ENCODE measurements around the gene CNPPD1.
"Not testable (repeated sequence)": the region's sequence is repeated elsewhere in the genome, so short reads cannot be mapped to it uniquely, and the experiment has no call there.

CNPPD1 gene

DNA sequence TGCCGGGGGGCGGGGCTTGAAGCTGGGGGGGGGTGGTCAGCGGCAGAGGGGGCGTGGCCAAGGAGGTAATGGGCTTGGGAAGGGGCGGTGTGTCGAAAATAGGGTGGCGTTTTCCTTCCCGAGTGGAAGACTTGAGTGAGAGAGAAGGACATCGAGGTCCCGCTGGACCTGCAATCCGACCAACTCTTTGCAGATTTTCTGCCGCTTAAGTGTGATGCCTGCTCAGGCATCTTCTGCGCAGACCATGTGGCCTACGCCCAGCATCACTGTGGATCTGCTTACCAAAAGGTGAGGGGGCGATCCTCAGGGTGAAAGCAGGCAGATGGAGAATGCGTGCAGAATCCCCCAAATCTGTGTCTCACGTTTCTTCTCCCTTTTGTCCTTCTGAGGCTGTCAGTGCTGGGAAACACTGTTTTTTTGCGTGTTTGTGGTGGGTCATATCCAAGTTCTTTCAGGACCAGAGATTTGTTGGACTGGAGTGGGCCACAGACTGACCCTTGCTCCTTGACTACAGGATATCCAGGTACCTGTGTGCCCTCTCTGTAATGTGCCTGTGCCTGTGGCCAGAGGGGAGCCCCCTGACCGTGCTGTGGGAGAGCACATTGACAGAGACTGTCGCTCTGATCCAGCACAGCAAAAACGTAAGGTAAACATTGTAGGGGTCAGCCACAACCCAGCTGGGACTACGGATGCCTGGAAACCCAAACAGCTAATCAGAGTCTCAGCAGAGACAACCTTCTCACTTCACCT, 30.6 kb upstream of the CNPPD1 start:
- Histone ChIP-seq H3K4me3 (ENCODE audit: low read depth, low read length) (peak overlapping the region; percentile 78), H3K36me3 (ENCODE audit: control insufficient read depth, insufficient read depth, low read length) (peaks cover 41% of the 10 kb centered on the region), H3K9ac (ENCODE audit: low read length) (peak overlapping the region; percentile 28), H3K27me3 (ENCODE audit: control insufficient read depth, insufficient read depth, low read length) (no peaks in the 10 kb centered on the region), H3K4me1 (ENCODE audit: control insufficient read depth, insufficient read depth, low read length) (peaks cover 8% of the 10 kb centered on the region), H3K9me3 (ENCODE audit: control insufficient read depth, insufficient read depth, low read depth, low read length) (0 out of 2 replicates have a peak, but pooled peaks cover 2% of the 10 kb centered on the region), H3K27ac (ENCODE audit: low read depth, low read length) (no peak overlapping the region)

DNA sequence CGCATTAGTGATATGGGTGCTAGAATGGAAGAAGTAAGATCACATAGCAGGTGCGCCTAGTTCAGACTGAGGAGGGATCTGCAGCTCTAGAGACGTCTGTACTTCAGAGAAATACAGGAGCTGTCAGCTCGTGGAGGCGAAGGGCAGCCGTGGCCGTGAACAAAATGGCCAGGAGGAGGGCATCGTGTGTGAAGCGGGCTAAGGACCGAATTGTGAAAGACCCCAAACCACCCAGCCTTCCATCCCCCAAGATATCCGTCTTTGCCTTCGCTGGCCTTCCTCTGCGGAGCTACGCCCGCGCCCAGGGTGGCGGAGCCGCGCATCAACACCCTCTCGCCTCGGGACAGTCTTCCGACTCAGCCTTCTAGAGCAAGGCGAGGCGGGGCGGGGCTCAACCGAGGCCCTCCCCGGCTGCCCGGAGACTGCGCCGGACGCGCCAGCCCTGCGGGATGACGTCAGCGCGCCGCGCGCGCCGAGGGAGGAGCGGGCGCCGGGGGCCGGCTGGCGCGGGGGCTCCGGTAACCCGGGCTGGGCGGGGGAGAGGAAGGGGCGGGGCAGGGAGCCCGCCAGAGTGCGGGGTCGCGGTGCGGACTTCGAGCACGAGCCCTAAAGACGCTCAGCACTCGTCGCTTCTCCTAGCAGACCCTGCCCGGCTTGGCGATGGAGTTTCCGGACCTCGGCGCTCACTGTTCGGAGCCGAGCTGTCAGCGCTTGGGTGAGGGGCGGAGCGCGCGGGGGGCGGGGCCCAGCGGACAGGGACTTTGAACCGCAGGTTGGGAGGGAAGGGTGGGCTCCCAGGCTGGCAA, 29.8 kb upstream of the CNPPD1 start, which contains the start of gene ZFAND2B:
TSS of gene ZFAND2B (plus strand) at position 455 of the 806 bp plus-strand sequence. CDS start at position 661, 206 bp downstream.
- Histone ChIP-seq H3K27me3 (ENCODE audit: control insufficient read depth, insufficient read depth, low read length) (no peaks in the 10 kb centered on the region), H3K4me3 (ENCODE audit: low read depth, low read length) (peak within 1 kb of the TSS; percentile 78), H3K36me3 (ENCODE audit: control insufficient read depth, insufficient read depth, low read length) (peaks cover 38% of the 10 kb centered on the region), H3K4me1 (ENCODE audit: control insufficient read depth, insufficient read depth, low read length) (peaks cover 8% of the 10 kb centered on the region), H3K9me3 (ENCODE audit: control insufficient read depth, insufficient read depth, low read depth, low read length) (0 out of 2 replicates have a peak, but pooled peaks cover 2% of the 10 kb centered on the region), H3K27ac (ENCODE audit: low read depth, low read length) (no peak within 1 kb of the TSS), H3K9ac (ENCODE audit: low read length) (peak within 1 kb of the TSS; percentile 55)

DNA sequence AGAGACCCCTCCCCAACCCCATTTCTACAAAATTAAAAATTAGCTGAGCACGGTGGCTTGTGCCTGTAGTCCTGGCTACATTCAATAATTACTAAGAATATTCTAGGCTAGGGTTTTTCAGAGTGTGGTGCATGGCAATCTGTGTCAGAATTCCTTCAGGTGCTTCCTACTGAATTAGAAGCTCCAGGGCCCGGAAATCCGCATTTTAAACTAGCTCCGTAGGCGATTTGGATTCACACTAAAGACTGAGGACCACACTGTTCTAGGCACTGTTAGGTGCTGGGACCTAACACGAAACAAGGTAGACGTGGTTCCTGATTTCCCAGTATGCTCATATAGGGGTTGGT, 29.2 kb upstream of the CNPPD1 start:
- Histone ChIP-seq H3K9me3 (ENCODE audit: control insufficient read depth, insufficient read depth, low read depth, low read length) (0 out of 2 replicates have a peak, but pooled peaks cover 2% of the 10 kb centered on the region), H3K4me1 (ENCODE audit: control insufficient read depth, insufficient read depth, low read length) (peaks cover 8% of the 10 kb centered on the region), H3K36me3 (ENCODE audit: control insufficient read depth, insufficient read depth, low read length) (peaks cover 35% of the 10 kb centered on the region), H3K9ac (ENCODE audit: low read length) (peak overlapping the region; percentile 55), H3K27ac (ENCODE audit: low read depth, low read length) (no peak overlapping the region), H3K27me3 (ENCODE audit: control insufficient read depth, insufficient read depth, low read length) (no peaks in the 10 kb centered on the region), H3K4me3 (ENCODE audit: low read depth, low read length) (peak overlapping the region; percentile 78)

DNA sequence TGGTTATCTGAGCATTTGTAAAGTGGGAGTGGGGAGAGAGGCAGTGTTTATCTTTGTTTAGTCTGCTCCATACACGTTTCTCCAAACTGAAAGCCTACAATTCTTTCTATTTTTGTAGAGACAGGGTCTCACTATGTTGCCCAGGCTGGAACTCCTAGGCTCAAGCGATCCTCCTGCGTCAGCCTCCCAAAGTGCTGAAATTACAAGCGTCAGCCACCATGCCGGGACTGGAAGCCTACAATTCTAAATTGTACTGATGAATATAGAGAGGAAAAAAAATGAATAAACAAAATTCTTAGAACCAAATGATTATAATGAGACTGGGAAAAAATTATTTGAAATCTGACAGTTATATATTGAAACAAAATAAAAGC, 28.4 kb upstream of the CNPPD1 start:
- no peak overlapping the region for H3K4me3 ChIP-seq (ENCODE audit: low read depth, low read length)
- H3K27me3 ChIP-seq (ENCODE audit: control insufficient read depth, insufficient read depth, low read length), result no peaks in the 10 kb centered on the region
- peaks cover 27% of the 10 kb centered on the region for H3K36me3 ChIP-seq (ENCODE audit: control insufficient read depth, insufficient read depth, low read length)
- peaks cover 8% of the 10 kb centered on the region for H3K4me1 ChIP-seq (ENCODE audit: control insufficient read depth, insufficient read depth, low read length)
- 0 out of 2 replicates have a peak, but pooled peaks cover 2% of the 10 kb centered on the region for H3K9me3 ChIP-seq (ENCODE audit: control insufficient read depth, insufficient read depth, low read depth, low read length)
- no peak overlapping the region for H3K9ac ChIP-seq (ENCODE audit: low read length)
- no peak overlapping the region for H3K27ac ChIP-seq (ENCODE audit: low read depth, low read length)

DNA sequence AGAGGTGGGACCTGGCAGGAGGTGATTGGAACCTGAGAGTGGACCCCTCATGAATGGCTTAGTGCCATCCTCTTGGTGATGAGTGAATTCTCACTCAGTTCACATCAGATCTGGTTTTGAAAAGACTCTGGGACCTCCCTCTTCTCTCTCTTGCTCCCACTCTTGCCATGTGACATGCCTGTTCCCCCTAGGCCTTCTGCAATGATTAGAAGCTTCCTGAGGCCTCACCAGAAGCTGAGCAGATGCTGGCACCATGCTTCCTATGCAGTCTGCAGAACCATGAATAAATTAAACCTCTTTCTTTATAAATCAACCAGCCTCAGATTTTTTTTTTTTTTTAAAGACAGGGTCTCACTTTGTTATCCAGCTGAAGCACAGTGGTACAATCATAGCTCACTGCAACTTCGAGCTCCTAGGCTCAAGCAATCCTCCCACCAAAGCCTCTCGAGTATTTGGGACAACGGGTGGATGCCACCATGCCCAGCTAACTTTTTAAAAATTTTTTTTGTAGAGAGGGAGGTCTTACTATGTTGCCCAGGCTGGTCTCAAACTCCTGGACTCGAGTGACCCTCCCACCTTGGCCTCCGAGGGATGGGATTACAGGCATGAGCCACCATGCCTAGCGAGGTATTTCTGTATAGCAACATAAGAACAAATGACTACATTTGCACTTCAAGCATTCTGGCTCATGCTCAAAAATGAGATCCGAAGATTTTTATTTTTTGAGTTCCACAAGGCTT, 27.9 kb upstream of the CNPPD1 start:
- H3K9ac ChIP-seq (ENCODE audit: low read length), result no peak overlapping the region
- 0 out of 2 replicates have a peak, but pooled peaks cover 2% of the 10 kb centered on the region for H3K9me3 ChIP-seq (ENCODE audit: control insufficient read depth, insufficient read depth, low read depth, low read length)
- H3K27ac ChIP-seq (ENCODE audit: low read depth, low read length), result no peak overlapping the region
- H3K27me3 ChIP-seq (ENCODE audit: control insufficient read depth, insufficient read depth, low read length), result no peaks in the 10 kb centered on the region
- no peak overlapping the region for H3K4me3 ChIP-seq (ENCODE audit: low read depth, low read length)
- H3K4me1 ChIP-seq (ENCODE audit: control insufficient read depth, insufficient read depth, low read length), result peaks cover 8% of the 10 kb centered on the region
- H3K36me3 ChIP-seq (ENCODE audit: control insufficient read depth, insufficient read depth, low read length), result peaks cover 21% of the 10 kb centered on the region

DNA sequence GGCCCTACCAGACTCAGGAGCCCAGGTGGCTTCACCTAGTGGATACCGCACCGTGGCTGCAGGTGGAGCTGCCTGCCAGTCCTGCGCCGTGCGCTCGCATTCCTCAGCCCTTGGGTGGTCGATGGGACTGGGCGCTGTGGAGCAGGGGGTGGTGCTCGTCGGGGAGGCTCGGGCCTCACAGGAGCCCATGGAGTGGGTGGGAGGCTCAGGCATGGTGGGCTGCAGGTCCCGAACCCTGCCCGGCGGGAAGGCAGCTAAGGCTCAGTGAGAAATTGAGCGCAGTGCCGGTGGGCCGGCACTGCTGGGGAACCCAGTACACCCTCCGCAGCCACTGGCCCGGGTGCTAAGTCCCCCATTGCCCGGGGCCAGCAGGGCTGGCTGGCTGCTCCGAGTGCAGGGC, 24.6 kb upstream of the CNPPD1 start:
- not testable (repeated sequence) for H3K9me3 ChIP-seq (ENCODE audit: control insufficient read depth, insufficient read depth, low read depth, low read length); H3K27me3 ChIP-seq (ENCODE audit: control insufficient read depth, insufficient read depth, low read length); H3K4me3 ChIP-seq (ENCODE audit: low read depth, low read length); H3K36me3 ChIP-seq (ENCODE audit: control insufficient read depth, insufficient read depth, low read length); H3K4me1 ChIP-seq (ENCODE audit: control insufficient read depth, insufficient read depth, low read length); H3K9ac ChIP-seq (ENCODE audit: low read length); H3K27ac ChIP-seq (ENCODE audit: low read depth, low read length)

DNA sequence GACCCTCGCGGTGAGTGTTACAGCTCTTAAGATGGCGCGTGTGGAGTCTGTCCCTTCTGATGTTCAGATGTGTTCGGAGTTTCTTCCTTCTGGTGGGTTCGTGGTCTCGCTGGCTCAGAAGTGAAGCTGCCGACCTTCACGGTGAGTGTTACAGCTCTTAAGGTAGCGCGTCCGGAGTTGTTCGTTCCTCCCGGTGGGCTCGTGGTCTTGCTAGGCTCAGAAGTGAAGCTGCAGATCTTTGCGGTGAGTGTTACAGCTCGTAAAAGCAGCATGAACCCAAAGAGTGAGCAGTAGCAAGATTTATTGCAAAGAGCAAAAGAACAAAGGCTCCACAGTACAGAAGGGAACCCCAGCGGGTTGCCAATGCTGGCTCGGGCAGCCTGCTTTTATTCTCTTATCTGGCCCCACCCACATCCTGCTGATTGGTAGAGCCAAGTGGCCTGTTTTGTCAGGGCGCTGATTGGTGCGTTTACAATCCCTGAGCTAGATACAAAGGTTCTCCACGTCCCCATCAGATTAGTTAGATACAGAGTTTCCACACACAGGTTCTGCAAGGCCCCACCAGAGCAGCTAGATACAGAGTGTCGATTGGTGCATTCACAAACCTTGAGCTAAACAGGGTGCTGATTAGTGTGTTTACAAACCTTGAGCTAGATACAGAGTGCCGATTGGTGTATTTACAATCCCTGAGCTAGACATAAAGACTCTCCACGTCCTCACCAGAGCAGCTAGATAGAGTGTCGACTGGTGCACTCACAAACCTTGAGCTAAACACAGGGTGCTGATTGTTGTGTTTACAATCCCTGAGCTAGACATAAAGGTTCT, 24.0 kb upstream of the CNPPD1 start:
- H3K4me1 ChIP-seq (ENCODE audit: control insufficient read depth, insufficient read depth, low read length); H3K36me3 ChIP-seq (ENCODE audit: control insufficient read depth, insufficient read depth, low read length); H3K27me3 ChIP-seq (ENCODE audit: control insufficient read depth, insufficient read depth, low read length); H3K4me3 ChIP-seq (ENCODE audit: low read depth, low read length); H3K27ac ChIP-seq (ENCODE audit: low read depth, low read length); H3K9ac ChIP-seq (ENCODE audit: low read length); H3K9me3 ChIP-seq (ENCODE audit: control insufficient read depth, insufficient read depth, low read depth, low read length): not testable (repeated sequence)

DNA sequence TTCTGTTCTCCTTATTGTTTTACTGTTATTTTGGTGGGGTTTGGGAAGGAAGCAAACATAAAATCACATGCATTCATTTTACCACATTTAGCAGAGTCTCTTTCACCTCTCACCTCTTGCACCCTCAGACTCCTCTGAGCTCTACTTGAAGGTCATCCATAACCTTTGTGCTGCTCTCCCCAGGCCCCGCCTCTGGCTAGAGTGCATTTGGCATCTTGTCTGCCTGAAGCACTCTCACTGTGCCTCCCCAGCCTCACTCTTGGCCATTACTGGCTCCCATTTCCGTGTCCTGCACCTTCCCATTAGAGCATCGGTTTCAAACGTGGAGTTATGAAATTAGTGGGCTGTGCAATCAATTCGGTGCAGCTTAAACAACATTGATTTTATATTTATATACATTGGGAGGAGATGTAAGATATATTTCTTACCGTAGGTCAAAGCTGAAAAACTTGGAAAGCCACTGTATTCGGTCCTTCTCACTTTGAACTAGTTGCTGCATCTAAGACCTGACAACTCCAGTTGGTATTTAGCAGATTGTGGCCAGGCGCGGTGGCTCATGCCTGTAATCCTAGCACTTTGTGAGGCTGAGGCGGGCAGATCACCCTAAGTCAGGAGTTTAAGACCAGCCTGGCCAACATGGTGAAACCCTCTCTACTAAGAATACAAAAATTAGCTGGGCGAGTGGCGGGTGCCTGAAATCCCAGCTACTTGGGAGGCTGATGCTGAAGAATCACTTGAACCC, 22.9 kb upstream of the CNPPD1 start:
- Histone ChIP-seq H3K9ac (ENCODE audit: low read length) (no peak overlapping the region), H3K4me3 (ENCODE audit: low read depth, low read length) (no peak overlapping the region), H3K4me1 (ENCODE audit: control insufficient read depth, insufficient read depth, low read length) (no peaks in the 10 kb centered on the region), H3K27ac (ENCODE audit: low read depth, low read length) (no peak overlapping the region), H3K9me3 (ENCODE audit: control insufficient read depth, insufficient read depth, low read depth, low read length) (0 out of 2 replicates have a peak, but pooled peaks cover 2% of the 10 kb centered on the region), H3K27me3 (ENCODE audit: control insufficient read depth, insufficient read depth, low read length) (no peaks in the 10 kb centered on the region), H3K36me3 (ENCODE audit: control insufficient read depth, insufficient read depth, low read length) (no peaks in the 10 kb centered on the region)

DNA sequence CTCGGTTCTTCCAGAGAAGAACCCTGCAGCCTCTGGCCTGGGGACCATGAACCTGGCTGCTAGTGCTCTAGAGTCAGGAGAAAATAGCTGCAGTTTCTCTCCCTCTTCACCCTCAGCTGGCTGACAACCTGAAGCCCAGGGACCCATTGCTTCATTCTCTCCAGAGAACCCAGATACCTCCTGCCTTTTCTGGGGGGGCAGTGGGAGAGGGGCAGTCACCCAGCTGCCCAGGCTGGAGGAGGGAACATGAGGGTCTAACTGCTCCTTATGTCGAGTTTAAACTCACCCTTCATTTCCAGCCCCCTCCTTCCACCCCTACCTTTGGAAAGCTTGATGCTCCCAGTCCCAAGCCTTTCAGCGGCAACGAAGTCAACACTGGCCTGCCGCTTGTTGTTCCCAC, 22.2 kb upstream of the CNPPD1 start:
- Histone ChIP-seq H3K27ac (ENCODE audit: low read depth, low read length) (no peak overlapping the region), H3K9ac (ENCODE audit: low read length) (no peak overlapping the region), H3K4me3 (ENCODE audit: low read depth, low read length) (no peak overlapping the region), H3K9me3 (ENCODE audit: control insufficient read depth, insufficient read depth, low read depth, low read length) (no peaks in the 10 kb centered on the region), H3K36me3 (ENCODE audit: control insufficient read depth, insufficient read depth, low read length) (no peaks in the 10 kb centered on the region), H3K4me1 (ENCODE audit: control insufficient read depth, insufficient read depth, low read length) (no peaks in the 10 kb centered on the region), H3K27me3 (ENCODE audit: control insufficient read depth, insufficient read depth, low read length) (no peaks in the 10 kb centered on the region)

DNA sequence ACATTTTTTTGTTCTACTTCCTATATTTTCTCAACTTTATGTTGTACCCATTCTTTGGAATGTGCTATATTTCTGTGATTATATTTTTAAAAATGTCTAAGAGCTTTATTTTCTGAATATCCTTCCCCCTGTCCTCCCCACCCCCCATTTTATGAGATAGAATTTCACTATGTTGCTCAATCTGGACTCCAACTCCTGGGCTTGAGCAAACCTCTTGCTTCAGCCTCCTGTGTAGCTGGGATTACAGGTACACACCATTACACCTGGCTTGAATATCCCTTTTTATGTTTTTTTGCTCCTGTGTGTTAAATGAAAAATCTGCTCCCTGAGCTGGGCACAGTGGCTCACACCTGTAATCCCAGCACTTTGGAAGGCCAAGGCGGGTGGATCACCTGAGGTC, 20.7 kb upstream of the CNPPD1 start:
- no peaks in the 10 kb centered on the region for H3K27me3 ChIP-seq (ENCODE audit: control insufficient read depth, insufficient read depth, low read length)
- no peaks in the 10 kb centered on the region for H3K9me3 ChIP-seq (ENCODE audit: control insufficient read depth, insufficient read depth, low read depth, low read length)
- no peak overlapping the region for H3K4me3 ChIP-seq (ENCODE audit: low read depth, low read length)
- no peak overlapping the region for H3K27ac ChIP-seq (ENCODE audit: low read depth, low read length)
- H3K9ac ChIP-seq (ENCODE audit: low read length), result no peak overlapping the region
- H3K36me3 ChIP-seq (ENCODE audit: control insufficient read depth, insufficient read depth, low read length), result no peaks in the 10 kb centered on the region
- no peaks in the 10 kb centered on the region for H3K4me1 ChIP-seq (ENCODE audit: control insufficient read depth, insufficient read depth, low read length)

Measured in HUES6 (cell line).